Keratinocyte (primary cell): Measurements from ENCODE around the gene FOXD2. TPM values are rescaled to one million over a fixed set of nuclear protein-coding genes. Genes with fewer than 3 reads are reported as not detected.

Experiments used
- DNase-seq: peaks from one replicate; pipeline ENCODE4 v3.0.0-alpha.2; 2011; ENCODE audit warnings: low read depth, missing footprints, low spot score
- FAIRE-seq: peaks from 2 replicates; lab custom pipeline; 2011; peaks lifted over from hg19 to GRCh38; lab: Jason Lieb, UNC
- H2AFZ ChIP-seq: 2 replicates; pipeline ENCODE4 v1.6.0; 2012; ENCODE audit warnings: low read length, control low read depth, inconsistent platforms; ENCODE audit not compliant: control insufficient read depth
- H3K27ac ChIP-seq: 2 replicates; pipeline ENCODE4 v1.5.1; 2011; ENCODE audit warnings: low read length; ENCODE audit not compliant: control insufficient read depth, insufficient read depth
- H3K27me3 ChIP-seq: 3 replicates; pipeline ENCODE4 v1.6.0; 2011; ENCODE audit warnings: low read length; ENCODE audit not compliant: control insufficient read depth, insufficient read depth; ENCODE audit errors: extremely low read depth
- H3K36me3 ChIP-seq, 2 experiments: 2 replicates in 1 of 2; 3 replicates in 1 of 2; pipeline ENCODE4 v1.5.1; 2011; ENCODE audit warnings: low read length in 2 of 2, mild to moderate bottlenecking in 1 of 2; ENCODE audit not compliant: control insufficient read depth in 2 of 2, insufficient read depth in 2 of 2; ENCODE audit errors: extremely low read depth in 1 of 2
- H3K4me1 ChIP-seq: 3 replicates; pipeline ENCODE4 v1.5.1; 2011; ENCODE audit warnings: low read length; ENCODE audit not compliant: control insufficient read depth, insufficient read depth; ENCODE audit errors: extremely low read depth
- H3K4me2 ChIP-seq: 3 replicates; pipeline ENCODE4 v1.6.0; 2011; ENCODE audit warnings: low read depth, low read length; ENCODE audit not compliant: control insufficient read depth, insufficient read depth; ENCODE audit errors: extremely low read depth
- H3K4me3 ChIP-seq, 3 experiments: fragments of 200-600 bp in 1 of 3; sonication (generic) in 1 of 3; 2 replicates in 2 of 3; 3 replicates in 1 of 3; pipeline ENCODE4 v1.5.1; 2011 to 2016; ENCODE audit warnings: low read length in 3 of 3, mild to moderate bottlenecking in 3 of 3, control low read depth in 2 of 3, inconsistent platforms in 1 of 3, low read depth in 1 of 3, mixed read lengths in 1 of 3, mixed run types in 1 of 3, moderate library complexity in 1 of 3; ENCODE audit not compliant: control insufficient read depth in 2 of 3, insufficient read depth in 2 of 3; ENCODE audit errors: extremely low read depth in 1 of 3
- H3K79me2 ChIP-seq: 2 replicates; pipeline ENCODE4 v1.6.0; 2012; ENCODE audit warnings: low read length; ENCODE audit not compliant: control insufficient read depth, insufficient read depth
- H3K9ac ChIP-seq: 3 replicates; pipeline ENCODE4 v1.6.0; 2011; ENCODE audit warnings: low read length; ENCODE audit not compliant: control insufficient read depth, insufficient read depth; ENCODE audit errors: extremely low read depth
- H3K9me1 ChIP-seq: 3 replicates; pipeline ENCODE4 v1.6.0; 2011; ENCODE audit warnings: low read length; ENCODE audit not compliant: control insufficient read depth, insufficient read depth; ENCODE audit errors: extremely low read depth
- H3K9me3 ChIP-seq: 2 replicates; pipeline ENCODE4 v1.5.1; 2012; ENCODE audit warnings: low read depth, low read length; ENCODE audit not compliant: control insufficient read depth
- H4K20me1 ChIP-seq: 3 replicates; pipeline ENCODE4 v1.6.0; 2011; ENCODE audit warnings: low read length; ENCODE audit not compliant: control insufficient read depth, insufficient read depth; ENCODE audit errors: extremely low read depth
- CTCF ChIP-seq, 3 experiments: IDR thresholded peaks in 1 of 3; conservative IDR thresholded peaks in 1 of 3; optimal IDR thresholded peaks in 1 of 3; 2 replicates in 2 of 3; 3 replicates in 1 of 3; pipeline versions ENCODE3 to v1.5.1; 2011; ENCODE audit warnings: low read length in 3 of 3, mild to moderate bottlenecking in 3 of 3, moderate library complexity in 2 of 3, control low read depth in 1 of 3, inconsistent platforms in 1 of 3; ENCODE audit not compliant: insufficient read depth in 2 of 3; ENCODE audit errors: extremely low read depth in 1 of 3
- EZH2 ChIP-seq: IDR thresholded peaks from one replicate; pipeline ENCODE4 v1.6.1; 2012; ENCODE audit warnings: inconsistent platforms, mild to moderate bottlenecking, low read length, moderate library complexity
- dilution Hi-C: fragments of 300-500 bp; cut with MboI; formaldehyde crosslinking; loops from one replicate; pipeline ENCODE4 v1.7.0; 2020; ENCODE audit warnings: low sequenced_read_pairs; ENCODE audit not compliant: extremely low pct_ligation_motif_present
- polyA minus RNA-seq, 3 experiments: library from RNA; depleted of rRNA, polyadenylated mRNA; stranded (reverse); fragments of >200 nt; gene quantifications; 1 replicate in 1 of 3; 2 replicates in 1 of 3; 3 replicates in 1 of 3; pipeline ENCODE4 v1.2.3, GENCODE V29; 2011
- polyA plus RNA-seq, 5 experiments: library from polyadenylated mRNA; depleted of rRNA in 3 of 5; stranded (reverse) in 3 of 5; stranded (forward) in 1 of 5; unstranded in 1 of 5; fragments of >200 nt; gene quantifications; 1 replicate in 1 of 5; 2 replicates in 3 of 5; 3 replicates in 1 of 5; pipeline versions ENCODE4 v1.2.1 to v1.2.3, GENCODE V29; 2011 to 2012; ENCODE audit warnings: missing spikeins in 2 of 5, low read depth in 1 of 5, low replicate concordance in 1 of 5

FOXD2 gene
- polyA plus RNA-seq (0.01 to 0.05 TPM (median 0.04 TPM) in 3 replicates), polyA minus RNA-seq (0.16 TPM in 1 of 3 replicates, not detected in the others)
- polyA plus RNA-seq (2011; ENCODE audit: low read depth) = not detected
- 0.04 TPM in 1 of 2 replicates, not detected in the other for polyA plus RNA-seq (2011; cell fraction: cytosol; rRNA removed)
- 0.05 and 0.07 TPM in 2 replicates for polyA plus RNA-seq (2011; cell fraction: nucleus; rRNA removed)
- polyA plus RNA-seq (2012; ENCODE audit: low replicate concordance) = 0.07 and 0.09 TPM in 2 replicates
- polyA minus RNA-seq (2011; cell fraction: cytosol; rRNA and poly(A)+ RNA removed) = not detected
- polyA minus RNA-seq (2011; cell fraction: nucleus; rRNA and poly(A)+ RNA removed) = 0.11 TPM in 1 of 2 replicates, not detected in the other

DNA sequence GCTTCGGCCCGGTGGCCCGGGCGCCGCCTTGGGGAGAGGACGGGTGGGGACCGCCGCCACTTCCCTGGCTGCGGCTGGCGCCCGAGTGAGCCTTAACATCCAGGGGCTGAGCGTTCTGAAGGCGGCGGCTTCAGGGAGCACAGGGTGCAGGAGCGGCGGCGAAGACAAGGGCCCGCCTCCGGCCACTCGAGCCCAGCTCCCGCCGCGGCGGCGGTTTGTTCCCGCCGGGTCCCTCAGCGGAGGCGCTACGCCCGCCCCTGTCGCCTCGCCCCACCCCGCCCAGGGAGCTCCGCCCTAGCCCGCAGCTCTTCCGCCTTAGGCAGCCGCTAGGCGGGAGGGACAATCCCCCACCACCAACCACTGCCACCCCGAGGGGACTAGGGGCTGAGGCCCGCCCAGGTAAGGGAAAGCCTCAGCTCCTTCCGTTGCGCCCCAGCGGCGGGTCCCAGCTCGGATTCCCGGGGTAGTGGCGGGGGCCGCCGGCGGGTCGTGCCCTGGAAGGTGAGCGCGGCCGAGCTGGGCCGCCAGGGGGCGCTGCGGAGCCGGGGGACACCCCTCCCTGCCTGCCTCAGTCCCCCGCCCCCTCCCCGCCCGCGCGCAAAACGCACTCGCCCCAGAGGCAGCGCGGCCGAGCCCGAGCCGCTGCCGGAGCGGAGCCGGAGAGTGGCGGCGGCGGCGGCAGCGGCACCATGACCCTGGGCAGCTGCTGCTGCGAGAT, at the start of gene FOXD2:
Gene FOXD2 (plus strand): TSS at position 598 of the 718 bp plus-strand sequence. CDS start 92 bp downstream, at position 690.
- Histone ChIP-seq H3K27ac (no peak within 1 kb of the TSS), H3K9ac (peak within 1 kb of the TSS; percentile 66), H3K9me3 (no peaks in the 10 kb centered on the region), H3K4me3 (peak within 1 kb of the TSS; percentile 64 to 87 (median 71)), H3K27me3 (peaks cover 62% of the 10 kb centered on the region), H3K79me2 (peaks cover 4% of the 10 kb centered on the region), H2AFZ (peak within 1 kb of the TSS; percentile 87), H3K4me2 (peak within 1 kb of the TSS; percentile 90), H3K36me3 (no peaks in the 10 kb centered on the region), H3K4me1 (peaks cover 34% of the 10 kb centered on the region), H4K20me1 (peaks cover 6% of the 10 kb centered on the region), H3K9me1 (no peaks in the 10 kb centered on the region)
- DNase-seq (no peak), FAIRE-seq (no peak)
- dilution Hi-C loops = no loop called here
- TF ChIP-seq EZH2 (no peak), CTCF (optimal IDR thresholded peaks at IDR 0.05 in 1 of 3, IDR thresholded peaks at IDR 0.05 in 1 of 3, conservative IDR thresholded peaks at IDR 0.05 in 1 of 3; ENCODE audit: extremely low read depth in 1 of 3, insufficient read depth in 2 of 3, low read length in 3 of 3) (peak; percentile 48 to 82 (median 79))

- no peak for DNase-seq
- peak; percentile 51 for FAIRE-seq
Measured at GRCh38 chr1:47388891-47389238, 49.0 kb upstream of the FOXD2 start.

More at GRCh38 chr1:47388891-47389238, 49.0 kb upstream of the FOXD2 start:
- H3K9me1 ChIP-seq = no peaks in the 10 kb centered on the region
- no peak overlapping the region for H3K4me3 ChIP-seq
- no peak overlapping the region for H3K27ac ChIP-seq
- H3K4me2 ChIP-seq = no peak overlapping the region
- H3K27me3 ChIP-seq = no peaks in the 10 kb centered on the region
- dilution Hi-C loops = no loop called here
- TF ChIP-seq CTCF (optimal IDR thresholded peaks at IDR 0.05 in 1 of 3, IDR thresholded peaks at IDR 0.05 in 1 of 3, conservative IDR thresholded peaks at IDR 0.05 in 1 of 3; ENCODE audit: extremely low read depth in 1 of 3, insufficient read depth in 2 of 3, low read length in 3 of 3) = peak; percentile 90 to 91 (median 90)
- peak; percentile 56 for TF ChIP-seq EZH2
- no peaks in the 10 kb centered on the region for H3K4me1 ChIP-seq
- H4K20me1 ChIP-seq = no peaks in the 10 kb centered on the region
- no peaks in the 10 kb centered on the region for H3K9me3 ChIP-seq
- no peaks in the 10 kb centered on the region for H3K79me2 ChIP-seq
- no peak overlapping the region for H3K9ac ChIP-seq
- no peak overlapping the region for H2AFZ ChIP-seq
- H3K36me3 ChIP-seq = no peaks in the 10 kb centered on the region
